CD14-positive monocyte (primary cell): ENCODE results near the gene TENM3. TPM values are rescaled to one million over a fixed set of nuclear protein-coding genes. Genes with fewer than 3 reads are reported as not detected.

Experiments used
- DNase-seq, 3 donors: peaks; one replicate each; pipeline ENCODE4 v3.0.0-alpha.2; 2011 to 2022
- H2AFZ ChIP-seq: 2 replicates; pipeline ENCODE4 v1.6.0; 2012; ENCODE audit warnings: mild to moderate bottlenecking, low read depth, low read length, inconsistent platforms; ENCODE audit not compliant: insufficient read depth, poor library complexity, severe bottlenecking
- H3K27ac ChIP-seq, 2 donors: 1 replicate in 1 of 2; 2 replicates in 1 of 2; pipeline ENCODE4 v1.5.1; 2012 to 2013; ENCODE audit warnings: low read length in 2 of 2, control low read depth in 1 of 2, inconsistent platforms in 1 of 2, low read depth in 1 of 2, mild to moderate bottlenecking in 1 of 2
- H3K27me3 ChIP-seq, 2 donors: one replicate each; pipeline versions ENCODE4 v1.6.0 to v1.6.1; 2011 to 2013; ENCODE audit warnings: low read length in 2 of 2; ENCODE audit not compliant: control insufficient read depth in 2 of 2, insufficient read depth in 2 of 2
- H3K36me3 ChIP-seq, 2 donors: replicated peaks in 1 of 2; 1 replicate in 1 of 2; 2 replicates in 1 of 2; pipeline versions ENCODE4 v1.5.1 to v1.6.1; 2012 to 2013; ENCODE audit warnings: low read length in 2 of 2, control low read depth in 1 of 2, inconsistent platforms in 1 of 2, mild to moderate bottlenecking in 1 of 2; ENCODE audit not compliant: insufficient read depth in 2 of 2, control insufficient read depth in 1 of 2
- H3K4me1 ChIP-seq, 2 donors: 1 replicate in 1 of 2; 2 replicates in 1 of 2; pipeline versions ENCODE4 v1.5.1 to v1.6.1; 2012 to 2013; ENCODE audit warnings: low read length in 2 of 2, control low read depth in 1 of 2, inconsistent platforms in 1 of 2, mild to moderate bottlenecking in 1 of 2, moderate library complexity in 1 of 2; ENCODE audit not compliant: insufficient read depth in 2 of 2, control insufficient read depth in 1 of 2
- H3K4me2 ChIP-seq: replicated peaks from 2 replicates; pipeline ENCODE3; 2012; ENCODE audit warnings: low read length, moderate library complexity, mild to moderate bottlenecking; ENCODE audit not compliant: poor library complexity, severe bottlenecking; ENCODE audit errors: extremely low read depth
- H3K4me3 ChIP-seq, 3 experiments: fragments of 200-600 bp in 1 of 3; sonication (generic) in 1 of 3; replicated peaks in 1 of 3; 1 replicate in 2 of 3; 2 replicates in 1 of 3; pipeline ENCODE4 v1.5.1; 2011 to 2013; ENCODE audit warnings: low read length in 3 of 3, mild to moderate bottlenecking in 3 of 3, control low read depth in 2 of 3, low read depth in 2 of 3, inconsistent platforms in 1 of 3, moderate library complexity in 1 of 3
- H3K79me2 ChIP-seq: 2 replicates; pipeline ENCODE4 v1.6.0; 2012; ENCODE audit warnings: mild to moderate bottlenecking, control low read depth, inconsistent platforms, low read length, moderate library complexity; ENCODE audit not compliant: insufficient read depth
- H3K9ac ChIP-seq: 2 replicates; pipeline ENCODE4 v1.6.0; 2017; ENCODE audit warnings: low read length, mild to moderate bottlenecking; ENCODE audit not compliant: insufficient read depth, poor library complexity, severe bottlenecking
- H3K9me3 ChIP-seq, 2 donors: replicated peaks in 1 of 2; 1 replicate in 1 of 2; 2 replicates in 1 of 2; pipeline versions ENCODE4 v1.5.1 to v1.6.1; 2012 to 2013; ENCODE audit warnings: low read length in 2 of 2, control low read depth in 1 of 2; ENCODE audit not compliant: control insufficient read depth in 1 of 2, insufficient read depth in 1 of 2
- H4K20me1 ChIP-seq: 2 replicates; pipeline ENCODE4 v1.6.0; 2012; ENCODE audit warnings: mild to moderate bottlenecking, low read length, control low read depth, moderate library complexity; ENCODE audit not compliant: insufficient read depth
- H3K27ac Mint-ChIP-seq, 7 donors: one replicate each; pipeline ENCODE4 v1.8.0; 2020; ENCODE audit warnings: mild to moderate bottlenecking in 7 of 7, mixed read lengths in 7 of 7, moderate library complexity in 6 of 7, inconsistent platforms in 2 of 7
- H3K27me3 Mint-ChIP-seq, 3 donors: one replicate each; pipeline ENCODE4 v1.8.0; 2021 to 2022; ENCODE audit warnings: low read depth in 3 of 3, mild to moderate bottlenecking in 3 of 3, mixed read lengths in 3 of 3, moderate library complexity in 3 of 3, inconsistent platforms in 1 of 3
- H3K36me3 Mint-ChIP-seq, 2 donors: one replicate each; pipeline ENCODE4 v1.8.0; 2020; ENCODE audit warnings: mixed read lengths in 2 of 2, inconsistent platforms in 1 of 2, mild to moderate bottlenecking in 1 of 2
- H3K4me1 Mint-ChIP-seq: one replicate; pipeline ENCODE4 v1.8.0; 2020; ENCODE audit warnings: mild to moderate bottlenecking, mixed read lengths
- H3K4me3 Mint-ChIP-seq, 2 donors: one replicate each; pipeline ENCODE4 v1.8.0; 2020; ENCODE audit warnings: mild to moderate bottlenecking in 2 of 2, mixed read lengths in 2 of 2, moderate library complexity in 1 of 2
- H3K9me3 Mint-ChIP-seq, 7 donors: one replicate each; pipeline ENCODE4 v1.8.0; 2020 to 2022; ENCODE audit warnings: mixed read lengths in 7 of 7, mild to moderate bottlenecking in 6 of 7, moderate library complexity in 6 of 7, inconsistent platforms in 2 of 7
- WGBS: methylation state at CpG from one replicate; pipeline ENCODE4 v1.1.5; 2013; ENCODE audit warnings: missing lambda C conversion rate; ENCODE audit not compliant: insufficient coverage; 5-methylcytosine and 5-hydroxymethylcytosine counted together
- intact Hi-C, 2 donors: fragments of 100-400 bp; cut with micrococcal nuclease; formaldehyde crosslinking; loops; one replicate each; pipeline versions ENCODE4 v1.15.0 to v1.15.1; 2023
- polyA plus RNA-seq, 3 donors: library from polyadenylated mRNA; depleted of rRNA in 1 of 3; unstranded in 2 of 3; stranded (reverse) in 1 of 3; fragments of 300-500 nt in 2 of 3; fragments of >200 nt in 1 of 3; fragmentation: Illumina TruSeq in 2 of 3; gene quantifications; 1 replicate in 2 of 3; 2 replicates in 1 of 3; pipeline ENCODE4 v1.2.3, GENCODE V29; 2012 to 2021
- TF ChIP-seq, protein P1 (sequence below): fragments of 200-600 bp; IDR thresholded peaks from one replicate; pipeline ENCODE4 v1.8.0; 2022; ENCODE audit warnings: antibody characterized with exemption, mild to moderate bottlenecking

Gene TENM3
- polyA plus RNA-seq, 3 donors = not detected

DNA sequence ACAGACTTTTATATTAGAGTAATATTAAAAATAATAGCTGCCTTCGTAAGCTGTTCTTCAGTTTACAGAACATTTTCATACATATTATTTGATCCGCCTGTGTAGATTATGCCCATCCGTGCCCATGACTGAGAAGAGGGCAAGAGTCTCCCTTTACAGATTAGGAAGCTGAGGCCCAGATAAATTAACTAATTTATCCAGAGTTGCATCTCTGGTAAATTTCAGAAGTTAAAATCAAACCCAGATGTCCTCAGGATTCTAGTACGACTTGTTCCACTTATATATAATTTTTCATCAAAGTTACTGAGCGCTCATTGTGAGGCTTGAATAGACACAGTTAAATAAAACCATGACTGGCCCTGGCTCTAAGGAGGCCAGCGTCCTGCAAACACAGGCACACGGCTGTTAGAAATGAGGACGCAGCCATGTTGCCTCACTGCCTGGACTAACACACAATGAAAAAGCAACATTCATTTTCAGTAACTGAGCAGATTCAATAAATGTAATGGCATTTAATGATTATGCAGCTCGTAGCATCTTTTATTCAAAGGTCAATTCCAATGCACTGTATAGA is 148.0 kb downstream of the TENM3 start:
- Mint-ChIP-seq H3K27me3 (peaks cover 0 to 2% (median 0%) of the 10 kb centered on the region in 3 donors), H3K4me3 (no peak overlapping the region), H3K9me3 (peaks cover 0 to 6% (median 0%) of the 10 kb centered on the region in 7 donors), H3K27ac (no peak overlapping the region), H3K4me1 (no peaks in the 10 kb centered on the region), H3K36me3 (no peaks in the 10 kb centered on the region)
- TF ChIP-seq, protein P1, sequence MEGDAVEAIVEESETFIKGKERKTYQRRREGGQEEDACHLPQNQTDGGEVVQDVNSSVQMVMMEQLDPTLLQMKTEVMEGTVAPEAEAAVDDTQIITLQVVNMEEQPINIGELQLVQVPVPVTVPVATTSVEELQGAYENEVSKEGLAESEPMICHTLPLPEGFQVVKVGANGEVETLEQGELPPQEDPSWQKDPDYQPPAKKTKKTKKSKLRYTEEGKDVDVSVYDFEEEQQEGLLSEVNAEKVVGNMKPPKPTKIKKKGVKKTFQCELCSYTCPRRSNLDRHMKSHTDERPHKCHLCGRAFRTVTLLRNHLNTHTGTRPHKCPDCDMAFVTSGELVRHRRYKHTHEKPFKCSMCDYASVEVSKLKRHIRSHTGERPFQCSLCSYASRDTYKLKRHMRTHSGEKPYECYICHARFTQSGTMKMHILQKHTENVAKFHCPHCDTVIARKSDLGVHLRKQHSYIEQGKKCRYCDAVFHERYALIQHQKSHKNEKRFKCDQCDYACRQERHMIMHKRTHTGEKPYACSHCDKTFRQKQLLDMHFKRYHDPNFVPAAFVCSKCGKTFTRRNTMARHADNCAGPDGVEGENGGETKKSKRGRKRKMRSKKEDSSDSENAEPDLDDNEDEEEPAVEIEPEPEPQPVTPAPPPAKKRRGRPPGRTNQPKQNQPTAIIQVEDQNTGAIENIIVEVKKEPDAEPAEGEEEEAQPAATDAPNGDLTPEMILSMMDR = no peak
- intact Hi-C loops = no loop called here
- H4K20me1 ChIP-seq = no peaks in the 10 kb centered on the region
- H3K79me2 ChIP-seq = no peaks in the 10 kb centered on the region
- WGBS = 86% methylated on average over 7 of the region's 9 CpGs
- no peaks in the 10 kb centered on the region for H3K4me1 ChIP-seq
- no peaks in the 10 kb centered on the region for H3K36me3 ChIP-seq
- no peaks in the 10 kb centered on the region for H3K27me3 ChIP-seq
- H3K9ac ChIP-seq = no peak overlapping the region
- H3K4me2 ChIP-seq = no peak overlapping the region
- no peak for DNase-seq
- H3K4me3 ChIP-seq = no peak overlapping the region
- no peak overlapping the region for H2AFZ ChIP-seq
- no peaks in the 10 kb centered on the region for H3K9me3 ChIP-seq
- H3K27ac ChIP-seq = no peak overlapping the region

DNA sequence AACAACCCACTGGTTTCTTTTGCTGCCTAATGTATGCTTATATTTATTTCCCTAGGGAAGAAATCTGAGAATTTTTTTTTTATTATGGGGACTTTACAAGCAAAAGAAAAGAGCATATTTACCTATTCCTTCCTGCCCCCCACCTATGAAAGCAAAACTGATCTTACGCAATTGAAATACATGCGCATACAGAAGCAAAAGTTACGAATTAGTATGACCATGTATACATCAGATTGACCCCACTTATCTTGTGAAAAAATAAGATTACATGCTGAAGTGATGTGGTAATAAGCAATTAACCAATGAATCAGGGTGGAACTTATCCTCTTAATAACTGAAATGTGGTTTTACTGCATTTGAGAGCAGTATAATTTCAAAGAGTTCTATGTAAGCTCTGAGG is 151.0 kb downstream of the TENM3 start:
- no peaks in the 10 kb centered on the region for H3K79me2 ChIP-seq
- Mint-ChIP-seq H3K27ac (no peak overlapping the region), H3K36me3 (no peaks in the 10 kb centered on the region), H3K9me3 (peaks cover 0 to 3% (median 0%) of the 10 kb centered on the region in 7 donors), H3K4me1 (no peaks in the 10 kb centered on the region), H3K27me3 (peaks cover 1 to 2% (median 2%) of the 10 kb centered on the region in 3 donors), H3K4me3 (no peak overlapping the region)
- no peaks in the 10 kb centered on the region for H3K9me3 ChIP-seq
- intact Hi-C loops = no loop called here
- WGBS = no CpG with 5 or more reads among the region's 3 CpGs
- no peak overlapping the region for H3K27ac ChIP-seq
- no peak overlapping the region for H3K4me2 ChIP-seq
- no peak overlapping the region for H2AFZ ChIP-seq
- TF ChIP-seq, protein P1 = no peak
- H4K20me1 ChIP-seq = no peaks in the 10 kb centered on the region
- no peak overlapping the region for H3K4me3 ChIP-seq
- H3K9ac ChIP-seq = no peak overlapping the region
- DNase-seq = no peak
- no peaks in the 10 kb centered on the region for H3K36me3 ChIP-seq
- no peaks in the 10 kb centered on the region for H3K27me3 ChIP-seq
- no peaks in the 10 kb centered on the region for H3K4me1 ChIP-seq
